ENCODE measurements around the gene OTOF. TPM values are rescaled to one million over a fixed set of nuclear protein-coding genes. Genes with fewer than 3 reads are reported as not detected.

Gene OTOF
- total RNA-seq, 4 donors from 2014 or later, result 0.21 TPM; not detected in 3

DNA sequence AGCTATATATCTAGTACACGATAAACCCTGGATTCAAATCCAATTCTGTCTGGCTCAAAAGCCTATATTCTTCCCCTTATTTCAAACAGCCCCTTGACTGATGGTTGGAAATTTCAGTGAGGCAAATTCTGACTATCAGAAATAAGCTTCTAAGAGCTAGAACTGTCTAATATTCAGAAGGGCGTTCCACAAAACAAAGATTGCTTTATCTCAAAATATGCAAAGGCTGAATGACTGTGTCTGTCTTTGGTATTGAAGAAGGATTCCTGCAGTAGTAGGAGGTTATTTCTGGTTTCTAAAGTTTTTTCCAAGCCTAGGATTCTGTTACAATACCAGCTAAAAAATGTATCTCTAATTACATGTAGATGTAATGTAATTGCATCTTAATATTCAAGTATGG lies 45.1 kb downstream of the OTOF start:
- no peak overlapping the region for H3K27ac ChIP-seq
- DNase-seq, result no peak
- TF ChIP-seq, protein P1, sequence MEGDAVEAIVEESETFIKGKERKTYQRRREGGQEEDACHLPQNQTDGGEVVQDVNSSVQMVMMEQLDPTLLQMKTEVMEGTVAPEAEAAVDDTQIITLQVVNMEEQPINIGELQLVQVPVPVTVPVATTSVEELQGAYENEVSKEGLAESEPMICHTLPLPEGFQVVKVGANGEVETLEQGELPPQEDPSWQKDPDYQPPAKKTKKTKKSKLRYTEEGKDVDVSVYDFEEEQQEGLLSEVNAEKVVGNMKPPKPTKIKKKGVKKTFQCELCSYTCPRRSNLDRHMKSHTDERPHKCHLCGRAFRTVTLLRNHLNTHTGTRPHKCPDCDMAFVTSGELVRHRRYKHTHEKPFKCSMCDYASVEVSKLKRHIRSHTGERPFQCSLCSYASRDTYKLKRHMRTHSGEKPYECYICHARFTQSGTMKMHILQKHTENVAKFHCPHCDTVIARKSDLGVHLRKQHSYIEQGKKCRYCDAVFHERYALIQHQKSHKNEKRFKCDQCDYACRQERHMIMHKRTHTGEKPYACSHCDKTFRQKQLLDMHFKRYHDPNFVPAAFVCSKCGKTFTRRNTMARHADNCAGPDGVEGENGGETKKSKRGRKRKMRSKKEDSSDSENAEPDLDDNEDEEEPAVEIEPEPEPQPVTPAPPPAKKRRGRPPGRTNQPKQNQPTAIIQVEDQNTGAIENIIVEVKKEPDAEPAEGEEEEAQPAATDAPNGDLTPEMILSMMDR (IDR thresholded peaks at IDR 0.05), result no peak
- no peak for TF ChIP-seq POLR2A (IDR thresholded peaks at IDR 0.05)
- intact Hi-C loops (cut with DNase I; ENCODE audit: low total_unique reads), result no loop called here
- no peaks in the 10 kb centered on the region for H3K27me3 ChIP-seq
- no peaks in the 10 kb centered on the region for H3K36me3 ChIP-seq
- no peaks in the 10 kb centered on the region for H3K4me1 ChIP-seq
- no peak overlapping the region for H3K4me3 ChIP-seq
- H3K9me3 ChIP-seq, result no peaks in the 10 kb centered on the region

DNA sequence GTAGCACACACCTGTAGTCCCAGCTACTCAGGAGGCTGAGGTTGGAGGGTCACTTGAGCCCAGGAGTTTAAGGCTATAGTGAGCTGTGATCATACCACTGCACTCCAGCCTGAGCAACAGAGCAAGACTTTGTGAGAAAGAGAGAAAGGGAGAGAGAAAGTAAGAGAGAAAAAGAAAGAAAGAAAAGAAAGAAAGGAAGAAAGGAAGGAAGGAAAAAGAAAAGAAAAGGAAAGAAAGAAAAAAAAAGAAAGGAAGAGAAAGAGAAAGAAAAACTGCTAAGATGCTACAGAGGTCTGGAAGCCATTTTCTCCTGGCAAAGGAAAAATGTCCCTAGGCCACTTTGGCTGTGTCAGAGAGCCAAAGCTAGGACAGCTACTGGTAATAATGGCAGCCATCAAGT lies 45.6 kb downstream of the OTOF start:
- TF ChIP-seq, protein P1 (IDR thresholded peaks at IDR 0.05), result no peak
- no peak for TF ChIP-seq POLR2A (IDR thresholded peaks at IDR 0.05)
- intact Hi-C loops (cut with DNase I; ENCODE audit: low total_unique reads), result no loop called here
- no peak overlapping the region for H3K27ac ChIP-seq
- no peaks in the 10 kb centered on the region for H3K4me1 ChIP-seq
- H3K36me3 ChIP-seq, result no peaks in the 10 kb centered on the region
- no peak overlapping the region for H3K4me3 ChIP-seq
- no peak for DNase-seq
- no peaks in the 10 kb centered on the region for H3K9me3 ChIP-seq
- H3K27me3 ChIP-seq, result no peaks in the 10 kb centered on the region

DNA sequence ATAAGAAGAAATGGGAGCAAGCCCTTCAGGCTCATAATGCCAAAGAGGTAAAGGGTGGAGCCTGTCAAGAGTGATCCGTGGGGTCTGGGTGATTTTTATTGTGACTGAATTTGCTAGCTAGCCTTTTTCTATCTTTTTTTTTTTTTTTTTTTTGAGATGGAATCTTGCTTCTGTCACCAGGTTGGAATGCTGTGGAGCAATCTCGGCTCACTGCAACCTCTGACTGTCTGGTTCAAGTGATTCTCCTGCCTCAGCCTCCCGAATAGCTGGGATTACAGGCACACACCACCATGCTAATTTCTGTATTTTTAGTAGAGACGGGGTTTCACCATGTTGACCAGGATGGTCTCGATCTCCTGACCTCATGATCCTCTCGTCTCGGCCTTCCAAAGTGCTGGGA lies 47.1 kb downstream of the OTOF start:
- no peak overlapping the region for H3K4me3 ChIP-seq
- intact Hi-C loops (cut with DNase I; ENCODE audit: low total_unique reads), result no loop called here
- no peak overlapping the region for H3K27ac ChIP-seq
- TF ChIP-seq POLR2A (IDR thresholded peaks at IDR 0.05), result no peak
- TF ChIP-seq, protein P1 (IDR thresholded peaks at IDR 0.05), result no peak
- H3K9me3 ChIP-seq, result no peaks in the 10 kb centered on the region
- no peaks in the 10 kb centered on the region for H3K27me3 ChIP-seq
- no peak for DNase-seq
- H3K36me3 ChIP-seq, result no peaks in the 10 kb centered on the region
- no peaks in the 10 kb centered on the region for H3K4me1 ChIP-seq

DNA sequence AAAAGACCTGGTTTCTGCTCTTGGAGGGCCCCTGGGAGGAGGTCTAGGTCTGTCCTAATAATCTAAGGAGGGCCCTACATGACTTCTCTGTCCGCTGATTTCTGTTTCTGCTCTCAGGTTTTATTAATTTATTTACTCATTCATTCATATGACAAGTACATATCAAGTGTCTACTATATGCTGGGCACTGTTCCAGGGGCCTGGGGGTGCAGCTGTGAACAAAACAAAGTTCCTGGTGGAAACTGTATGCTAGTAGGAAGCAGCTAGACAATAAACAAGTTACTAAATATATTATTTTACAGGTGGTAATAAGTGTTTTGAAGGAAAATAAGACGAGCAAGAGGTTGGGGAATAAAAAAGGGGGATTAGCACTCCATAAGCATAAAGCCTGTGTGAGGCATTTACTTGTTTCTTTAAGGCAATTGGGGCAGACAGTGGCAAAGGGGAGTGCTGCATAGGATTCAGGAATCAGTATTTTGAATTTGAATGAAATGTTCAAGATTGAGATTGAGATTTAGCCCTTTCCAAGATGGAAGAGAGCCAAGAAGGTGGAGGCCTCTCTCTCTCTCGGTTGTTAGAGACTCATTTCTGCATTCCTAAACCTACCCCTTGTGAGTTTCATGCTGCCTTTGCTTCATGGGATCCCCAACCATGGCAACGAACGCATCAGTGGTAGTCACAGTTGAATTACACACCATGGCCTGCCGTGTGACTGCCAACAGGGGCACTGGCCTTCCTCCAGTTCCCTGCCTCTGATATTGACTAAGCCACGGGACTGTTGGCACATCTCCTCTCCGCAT lies 47.9 kb downstream of the OTOF start:
- Histone ChIP-seq H3K4me3 (no peak overlapping the region), H3K27me3 (no peaks in the 10 kb centered on the region), H3K27ac (no peak overlapping the region), H3K36me3 (no peaks in the 10 kb centered on the region), H3K9me3 (no peaks in the 10 kb centered on the region), H3K4me1 (no peaks in the 10 kb centered on the region)
- intact Hi-C loops (cut with DNase I; ENCODE audit: low total_unique reads), result no loop called here
- DNase-seq, result no peak
- TF ChIP-seq, protein P1 (IDR thresholded peaks at IDR 0.05), result no peak
- no peak for TF ChIP-seq POLR2A (IDR thresholded peaks at IDR 0.05)

DNA sequence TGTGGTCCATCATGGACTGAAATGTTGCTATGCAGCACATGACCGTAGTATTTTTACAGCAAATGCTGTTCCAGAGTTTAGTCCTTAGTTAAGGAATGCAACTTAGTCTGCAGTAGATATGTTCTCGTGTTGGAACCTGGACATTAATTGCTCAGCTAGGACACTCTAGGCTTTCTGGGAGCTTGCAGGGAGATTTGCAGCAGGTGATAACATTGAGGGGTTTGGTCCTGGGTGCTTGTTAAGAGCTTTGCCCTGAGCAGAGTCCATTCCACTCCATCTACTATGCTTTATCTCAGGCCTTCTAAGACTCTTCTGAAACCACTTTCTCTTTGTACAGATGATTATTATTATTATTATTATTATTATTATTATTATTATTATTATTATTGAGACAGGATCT lies 49.1 kb downstream of the OTOF start:
- Histone ChIP-seq H3K27me3 (no peaks in the 10 kb centered on the region), H3K36me3 (no peaks in the 10 kb centered on the region), H3K4me3 (no peak overlapping the region), H3K4me1 (no peaks in the 10 kb centered on the region), H3K9me3 (no peaks in the 10 kb centered on the region), H3K27ac (no peak overlapping the region)
- intact Hi-C loops (cut with DNase I; ENCODE audit: low total_unique reads), result no loop called here
- no peak for TF ChIP-seq POLR2A (IDR thresholded peaks at IDR 0.05)
- TF ChIP-seq, protein P1 (IDR thresholded peaks at IDR 0.05), result no peak
- no peak for DNase-seq

Data from uterus (tissue), 4 donors.